GM21367 (cell line): ENCODE measurements around the gene KRTAP10-6.
"Not testable (repeated sequence)": the region's sequence is repeated elsewhere in the genome, so short reads cannot be mapped to it uniquely, and the experiment has no call there.

Experiments used
- ATAC-seq: cut with Tn5 transposase; IDR thresholded peaks from one replicate; pipeline ENCODE4 v1.9.1; 2021; ENCODE audit not compliant: unreplicated experiment

KRTAP10-6 gene, protein sequence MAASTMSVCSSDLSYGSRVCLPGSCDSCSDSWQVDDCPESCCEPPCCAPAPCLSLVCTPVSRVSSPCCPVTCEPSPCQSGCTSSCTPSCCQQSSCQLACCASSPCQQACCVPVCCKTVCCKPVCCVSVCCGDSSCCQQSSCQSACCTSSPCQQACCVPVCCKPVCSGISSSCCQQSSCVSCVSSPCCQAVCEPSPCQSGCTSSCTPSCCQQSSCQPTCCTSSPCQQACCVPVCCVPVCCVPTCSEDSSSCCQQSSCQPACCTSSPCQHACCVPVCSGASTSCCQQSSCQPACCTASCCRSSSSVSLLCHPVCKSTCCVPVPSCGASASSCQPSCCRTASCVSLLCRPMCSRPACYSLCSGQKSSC

GRCh38 chr21:44592446-44593311, at the start of gene KRTAP10-6:
Gene KRTAP10-6 (minus strand): TSS chr21:44592505. CDS start chr21:44592484, 21 bp downstream.
- ATAC-seq = no peak

DNA sequence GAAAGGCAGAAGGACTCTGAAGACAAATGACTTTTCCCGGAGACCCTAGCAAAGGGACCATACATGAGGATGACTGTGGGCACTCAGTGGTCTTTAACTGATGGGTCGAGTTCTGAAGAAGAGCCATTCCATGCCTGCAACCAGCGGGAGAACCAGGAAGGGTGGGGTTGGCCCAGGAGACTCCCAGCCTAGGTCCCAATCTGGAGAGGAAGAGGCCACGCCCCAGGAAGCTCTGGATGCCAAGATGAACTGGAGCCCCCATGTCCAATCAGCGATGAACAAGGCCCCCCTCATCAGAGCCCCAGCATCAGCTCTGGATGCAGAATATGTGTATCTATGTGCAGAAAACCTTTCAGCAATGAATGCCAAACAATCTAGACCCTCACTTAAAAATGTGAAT, 48.5 kb upstream of the KRTAP10-6 start:
- ATAC-seq = no peak

DNA sequence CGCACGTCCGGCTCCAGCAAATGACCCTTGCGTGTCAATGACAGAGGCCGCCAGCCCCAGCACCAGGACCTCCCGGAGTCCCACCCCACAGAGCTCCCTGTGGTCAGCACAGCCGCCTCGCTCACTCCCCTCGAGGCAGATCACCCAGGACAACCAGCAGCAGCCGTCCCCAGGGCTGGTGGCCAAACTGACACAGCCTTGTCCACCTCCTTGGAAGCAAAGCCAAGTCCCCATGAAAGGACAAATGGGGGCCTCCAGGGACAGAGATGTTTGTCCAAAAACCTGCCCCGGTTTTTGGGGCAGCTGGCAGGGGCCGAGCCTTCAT, 47.0 kb upstream of the KRTAP10-6 start:
- no peak for ATAC-seq

- not testable (repeated sequence) for ATAC-seq
Measured at GRCh38 chr21:44638506-44639330, 46.4 kb upstream of the KRTAP10-6 start.

DNA sequence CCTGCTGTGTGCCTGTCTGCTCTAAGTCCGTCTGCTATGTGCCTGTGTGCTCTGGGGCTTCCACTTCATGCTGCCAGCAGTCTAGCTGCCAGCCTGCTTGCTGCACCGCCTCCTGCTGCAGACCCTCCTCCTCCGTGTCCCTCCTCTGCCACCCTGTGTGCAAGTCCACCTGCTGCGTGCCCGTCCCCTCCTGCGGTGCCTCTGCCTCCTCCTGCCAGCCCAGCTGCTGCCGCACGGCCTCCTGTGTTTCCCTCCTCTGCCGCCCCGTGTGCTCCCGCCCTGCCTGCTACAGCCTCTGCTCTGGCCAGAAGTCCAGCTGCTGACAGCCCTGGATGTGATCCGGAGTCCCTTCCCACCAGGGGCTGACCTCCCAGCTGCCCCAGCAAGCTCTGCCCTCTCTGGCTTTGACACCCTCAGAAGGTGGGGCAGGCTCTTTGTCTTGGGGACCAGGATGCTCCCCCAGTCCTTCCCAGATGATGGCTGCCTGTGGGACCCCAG, 45.6 kb upstream of the KRTAP10-6 start:
- not testable (repeated sequence) for ATAC-seq

DNA sequence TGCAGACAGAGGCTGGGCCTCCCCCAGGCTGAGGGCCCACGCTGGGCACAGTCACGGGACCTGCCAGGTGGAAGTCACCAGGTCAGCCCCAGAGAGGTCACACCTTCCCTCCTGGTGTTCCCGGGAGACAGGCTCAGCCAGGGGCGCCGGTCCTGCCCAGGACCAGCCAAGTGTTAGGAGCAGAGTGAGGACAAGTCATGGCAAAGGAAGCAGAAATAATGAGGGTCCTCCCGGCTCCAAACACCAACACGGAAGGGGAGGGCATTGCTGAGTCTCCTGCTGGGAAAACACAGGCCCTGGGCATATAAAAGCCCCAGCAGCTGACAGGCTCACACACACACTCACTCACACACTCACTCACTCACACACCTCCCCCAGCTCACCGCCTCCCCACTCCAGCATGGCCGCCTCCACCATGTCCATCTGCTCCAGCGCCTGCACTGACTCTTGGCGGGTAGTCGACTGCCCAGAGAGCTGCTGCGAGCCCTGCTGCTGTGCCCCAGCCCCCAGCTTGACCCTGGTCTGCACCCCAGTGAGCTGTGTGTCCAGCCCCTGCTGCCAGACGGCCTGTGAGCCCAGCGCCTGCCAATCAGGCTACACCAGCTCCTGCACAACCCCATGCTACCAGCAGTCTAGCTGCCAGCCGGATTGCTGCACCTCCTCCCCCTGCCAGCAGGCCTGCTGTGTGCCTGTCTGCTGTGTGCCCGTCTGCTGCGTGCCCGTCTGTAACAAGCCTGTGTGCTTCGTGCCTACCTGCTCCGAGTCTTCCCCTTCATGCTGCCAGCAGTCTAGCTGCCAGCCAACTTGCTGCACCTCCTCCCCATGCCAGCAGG, 44.9 kb upstream of the KRTAP10-6 start, which contains the start of gene KRTAP10-10:
KRTAP10-10 (plus strand) TSS at position 339 of the 833 bp plus-strand sequence; CDS start at position 401, 62 bp downstream.
- no peak for ATAC-seq

DNA sequence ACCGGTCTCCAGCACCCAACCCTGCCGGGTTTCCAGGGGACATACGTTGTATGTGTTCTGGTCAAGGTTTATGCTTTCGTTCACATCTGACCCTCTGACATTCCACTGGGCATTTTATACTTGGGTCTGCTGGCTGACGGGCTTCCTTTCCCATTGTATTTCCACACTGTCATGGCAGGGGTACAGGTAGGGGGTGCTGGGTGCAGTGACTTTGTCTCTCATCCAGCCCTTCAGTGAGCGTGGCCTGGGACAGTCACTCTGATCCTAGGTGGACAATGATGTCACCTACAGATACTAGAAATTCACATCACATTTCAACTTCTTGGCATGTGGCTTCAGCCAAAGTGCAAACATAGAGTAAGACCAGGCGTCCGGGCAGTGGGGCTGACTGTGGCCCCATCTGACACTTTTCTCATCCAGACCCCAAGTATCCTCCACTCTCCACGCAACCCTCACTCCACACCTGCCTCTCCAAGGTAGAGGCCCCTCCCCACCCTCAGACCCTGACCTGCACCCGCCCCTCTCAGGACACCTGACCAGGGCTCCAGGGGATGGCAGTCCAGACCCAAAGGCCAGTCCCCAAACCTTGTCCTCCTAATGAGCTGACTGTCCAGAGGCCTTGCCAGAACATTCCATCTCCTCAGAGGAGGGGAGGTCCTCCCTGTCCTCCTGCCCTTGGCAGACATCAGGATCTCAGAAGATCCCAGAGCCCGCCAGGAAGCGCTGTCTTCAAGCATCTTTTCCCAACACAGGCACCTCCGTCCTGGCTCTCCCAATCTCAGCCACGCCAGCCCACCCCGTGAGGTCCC, 44.1 kb upstream of the KRTAP10-6 start:
- ATAC-seq = no peak

DNA sequence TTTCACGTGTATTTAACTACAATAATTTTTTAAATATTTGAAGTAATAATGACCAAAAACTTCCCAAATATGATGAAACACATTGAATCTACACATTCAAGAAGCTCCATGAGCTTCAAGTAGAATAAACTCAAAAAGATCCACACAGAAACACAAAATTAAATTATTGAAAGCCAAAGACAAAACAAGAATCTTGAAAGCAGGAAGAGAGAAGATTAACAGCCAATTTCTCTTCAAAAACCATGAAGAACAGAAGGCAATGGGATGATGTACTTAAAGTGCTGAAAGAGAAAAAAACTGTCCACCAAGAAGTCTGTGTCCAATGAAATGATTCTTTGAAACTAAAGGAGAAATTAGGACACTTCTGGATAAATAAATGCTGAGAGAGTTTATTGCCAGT, 39.8 kb upstream of the KRTAP10-6 start:
- no peak for ATAC-seq

- no peak for ATAC-seq
Measured at GRCh38 chr21:44630440-44630839, 38.1 kb upstream of the KRTAP10-6 start.

GRCh38 chr21:44628707-44629391, 36.5 kb upstream of the KRTAP10-6 start:
- ATAC-seq = no peak

DNA sequence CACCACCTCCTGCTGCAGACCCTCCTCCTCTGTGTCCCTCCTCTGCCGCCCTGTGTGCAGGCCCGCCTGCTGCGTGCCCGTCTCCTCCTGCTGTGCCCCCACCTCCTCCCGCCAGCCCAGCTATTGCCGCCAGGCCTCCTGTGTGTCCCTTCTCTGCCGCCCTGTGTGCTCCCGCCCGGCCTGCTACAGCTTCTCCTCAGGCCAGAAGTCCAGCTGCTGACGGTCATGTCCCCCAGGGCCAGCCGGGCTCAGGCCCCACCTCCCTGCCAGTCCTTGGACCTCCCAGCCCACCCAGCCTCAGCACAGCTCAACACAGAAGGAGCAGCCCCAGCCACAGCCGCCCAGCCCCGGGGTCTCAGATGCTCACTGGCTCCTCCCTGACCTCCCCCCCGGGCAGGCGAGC, 35.5 kb upstream of the KRTAP10-6 start:
- ATAC-seq = not testable (repeated sequence)

DNA sequence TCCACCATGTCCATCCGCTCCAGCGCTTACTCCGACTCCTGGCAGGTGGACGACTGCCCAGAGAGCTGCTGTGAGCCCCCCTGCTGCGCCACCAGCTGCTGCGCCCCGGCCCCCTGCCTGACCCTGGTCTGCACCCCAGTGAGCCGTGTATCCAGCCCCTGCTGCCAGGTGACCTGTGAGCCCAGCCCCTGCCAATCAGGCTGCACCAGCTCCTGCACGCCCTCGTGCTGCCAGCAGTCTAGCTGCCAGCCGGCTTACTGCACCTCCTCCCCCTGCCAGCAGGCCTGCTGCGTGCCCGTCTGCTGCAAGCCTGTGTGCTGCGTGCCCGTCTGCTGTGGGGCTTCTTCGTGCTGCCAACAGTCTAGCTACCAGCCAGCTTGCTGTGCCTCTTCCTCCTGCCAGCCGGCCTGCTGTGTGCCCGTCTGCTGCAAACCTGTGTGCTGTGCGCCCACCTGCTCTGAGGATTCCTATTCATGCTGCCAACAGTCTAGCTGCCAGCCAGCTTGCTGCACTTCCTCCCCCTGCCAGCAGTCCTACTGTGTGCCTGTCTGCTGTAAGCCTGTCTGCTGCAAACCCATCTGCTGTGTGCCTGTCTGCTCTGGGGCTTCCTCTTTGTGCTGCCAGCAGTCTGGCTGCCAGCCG, 35.0 kb upstream of the KRTAP10-6 start:
- ATAC-seq = not testable (repeated sequence)

DNA sequence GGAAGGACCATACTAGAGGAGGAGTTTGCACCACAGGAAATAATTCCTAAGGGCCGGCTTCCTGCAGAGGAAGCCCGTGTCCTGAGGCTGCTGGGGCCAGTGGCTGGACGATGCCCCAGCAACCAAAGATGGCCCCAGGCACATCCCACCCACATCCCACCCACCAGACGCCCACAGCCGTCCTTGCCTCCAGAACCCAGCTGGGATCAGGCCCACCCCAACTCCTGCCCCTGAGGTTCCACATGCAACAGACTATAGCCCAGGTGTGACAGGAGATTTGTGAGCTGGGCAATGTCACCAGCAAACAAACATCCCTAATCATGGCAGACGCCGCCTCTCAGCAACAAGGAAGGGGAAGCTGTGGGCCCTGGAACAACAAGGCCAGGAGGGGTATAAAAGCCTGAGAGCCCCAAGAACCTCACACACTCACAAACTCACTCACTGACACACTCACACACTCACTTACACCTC, 34.4 kb upstream of the KRTAP10-6 start, which contains the start of gene KRTAP10-9:
KRTAP10-9 (plus strand) TSS at position 421 of the 471 bp plus-strand sequence. CDS start 79 bp downstream, outside the sequence.
- no peak for ATAC-seq

- no peak for ATAC-seq
Measured at GRCh38 chr21:44626262-44626661, 34.0 kb upstream of the KRTAP10-6 start.

DNA sequence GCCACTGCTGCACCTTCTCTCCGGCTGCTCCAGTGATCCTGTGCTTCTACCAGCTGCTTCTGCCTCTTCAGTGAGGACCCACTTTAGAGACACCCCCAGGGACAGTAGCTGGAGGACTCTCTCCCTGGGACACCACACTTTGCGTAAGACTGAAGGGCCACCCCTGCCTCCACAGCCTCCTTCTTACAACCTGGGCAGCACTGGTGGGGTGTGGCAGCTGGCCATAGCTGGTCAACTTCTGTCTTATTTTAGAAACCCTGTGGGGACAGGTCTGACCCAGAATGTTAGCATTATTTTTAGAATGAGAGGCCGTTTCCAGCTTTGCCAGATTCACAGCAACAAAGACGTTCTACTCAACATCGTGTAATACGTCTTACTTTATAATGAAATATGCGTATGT, 33.5 kb upstream of the KRTAP10-6 start:
- ATAC-seq = no peak

DNA sequence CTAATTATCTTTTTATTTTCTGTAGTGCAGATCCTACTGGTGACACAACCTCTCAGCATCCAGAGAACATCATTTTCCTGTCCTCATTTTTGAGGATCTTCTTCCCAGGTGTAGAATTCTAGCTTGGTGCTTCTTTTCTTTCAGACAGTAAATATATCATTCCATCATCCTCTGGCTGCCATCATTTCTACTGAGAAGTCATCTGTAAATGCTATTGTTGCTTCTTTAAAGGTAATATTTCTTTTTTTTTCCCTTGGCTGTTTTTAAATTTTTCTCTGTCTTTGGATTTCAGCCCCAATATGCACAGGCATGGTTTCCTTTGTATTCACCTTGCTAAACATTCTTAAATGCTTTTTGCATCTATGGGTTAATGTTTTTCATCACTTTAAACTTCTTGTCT, 31.3 kb upstream of the KRTAP10-6 start:
- no peak for ATAC-seq

GRCh38 chr21:44619886-44620285, 27.6 kb upstream of the KRTAP10-6 start:
- no peak for ATAC-seq

- ATAC-seq = no peak
Measured at GRCh38 chr21:44618909-44619308, 26.6 kb upstream of the KRTAP10-6 start.
